Measurements from ENCODE around the gene EEF1A2.

The EEF1A2 gene

GRCh38 chr20:63499338-63499969, 571 bp upstream of the EEF1A2 start:
- DNase-seq (ENCODE audit: low read depth): no peak

- DNase-seq (ENCODE audit: low read depth): no peak
Observed at GRCh38 chr20:63497946-63498935, 642 bp downstream of the EEF1A2 start.

- no peak for DNase-seq (ENCODE audit: low read depth)
Observed at GRCh38 chr20:63497138-63497945, 1.5 kb downstream of the EEF1A2 start.

- DNase-seq (ENCODE audit: low read depth): no peak
Observed at GRCh38 chr20:63496596-63497120, 2.2 kb downstream of the EEF1A2 start.

GRCh38 chr20:63495741-63496595, 2.9 kb downstream of the EEF1A2 start:
- peak; percentile 64 for DNase-seq (ENCODE audit: low read depth)

GRCh38 chr20:63495167-63495720, 3.6 kb downstream of the EEF1A2 start:
- DNase-seq (ENCODE audit: low read depth): no peak

- DNase-seq (ENCODE audit: low read depth): no peak
Observed at GRCh38 chr20:63494420-63495166, 4.3 kb downstream of the EEF1A2 start.

- no peak for DNase-seq (ENCODE audit: low read depth)
Observed at GRCh38 chr20:63494084-63494419, 4.8 kb downstream of the EEF1A2 start.

GRCh38 chr20:63493563-63494020, 5.3 kb downstream of the EEF1A2 start:
- DNase-seq (ENCODE audit: low read depth): no peak

- no peak for DNase-seq (ENCODE audit: low read depth)
Observed at GRCh38 chr20:63492982-63493381, 5.9 kb downstream of the EEF1A2 start.

- DNase-seq (ENCODE audit: low read depth): no peak
Observed at GRCh38 chr20:63492518-63492917, 6.4 kb downstream of the EEF1A2 start.

GRCh38 chr20:63491635-63492230, 7.2 kb downstream of the EEF1A2 start:
- DNase-seq (ENCODE audit: low read depth): no peak

- DNase-seq (ENCODE audit: low read depth): no peak
Observed at GRCh38 chr20:63491078-63491477, 7.8 kb downstream of the EEF1A2 start.

GRCh38 chr20:63490416-63490815, 8.5 kb downstream of the EEF1A2 start:
- DNase-seq (ENCODE audit: low read depth): no peak

GRCh38 chr20:63488315-63489251, 10.3 kb downstream of the EEF1A2 start:
- DNase-seq (ENCODE audit: low read depth): no peak

- DNase-seq (ENCODE audit: low read depth): no peak
Observed at GRCh38 chr20:63487781-63488241, 11.1 kb downstream of the EEF1A2 start.

GRCh38 chr20:63487116-63487764, 11.6 kb downstream of the EEF1A2 start:
- DNase-seq (ENCODE audit: low read depth): no peak

GRCh38 chr20:63486300-63486855, 12.5 kb downstream of the EEF1A2 start:
- DNase-seq (ENCODE audit: low read depth): no peak
